Effector CD4-positive, alpha-beta T cell (primary cell): ENCODE results near the gene ZNF160.
"Not testable (repeated sequence)": the region's sequence is repeated elsewhere in the genome, so short reads cannot be mapped to it uniquely, and the experiment has no call there.

Experiments used
- DNase-seq: peaks from one replicate; pipeline ENCODE4 v3.0.0-alpha.2; 2020
- total RNA-seq: gene quantifications from one replicate; lab custom pipeline; 2026; lab: John Stamatoyannopoulos, UW

ZNF160 gene
- total RNA-seq = 52.7 reads per million, percentile 69 among the genes with 10 or more reads in this experiment

DNA sequence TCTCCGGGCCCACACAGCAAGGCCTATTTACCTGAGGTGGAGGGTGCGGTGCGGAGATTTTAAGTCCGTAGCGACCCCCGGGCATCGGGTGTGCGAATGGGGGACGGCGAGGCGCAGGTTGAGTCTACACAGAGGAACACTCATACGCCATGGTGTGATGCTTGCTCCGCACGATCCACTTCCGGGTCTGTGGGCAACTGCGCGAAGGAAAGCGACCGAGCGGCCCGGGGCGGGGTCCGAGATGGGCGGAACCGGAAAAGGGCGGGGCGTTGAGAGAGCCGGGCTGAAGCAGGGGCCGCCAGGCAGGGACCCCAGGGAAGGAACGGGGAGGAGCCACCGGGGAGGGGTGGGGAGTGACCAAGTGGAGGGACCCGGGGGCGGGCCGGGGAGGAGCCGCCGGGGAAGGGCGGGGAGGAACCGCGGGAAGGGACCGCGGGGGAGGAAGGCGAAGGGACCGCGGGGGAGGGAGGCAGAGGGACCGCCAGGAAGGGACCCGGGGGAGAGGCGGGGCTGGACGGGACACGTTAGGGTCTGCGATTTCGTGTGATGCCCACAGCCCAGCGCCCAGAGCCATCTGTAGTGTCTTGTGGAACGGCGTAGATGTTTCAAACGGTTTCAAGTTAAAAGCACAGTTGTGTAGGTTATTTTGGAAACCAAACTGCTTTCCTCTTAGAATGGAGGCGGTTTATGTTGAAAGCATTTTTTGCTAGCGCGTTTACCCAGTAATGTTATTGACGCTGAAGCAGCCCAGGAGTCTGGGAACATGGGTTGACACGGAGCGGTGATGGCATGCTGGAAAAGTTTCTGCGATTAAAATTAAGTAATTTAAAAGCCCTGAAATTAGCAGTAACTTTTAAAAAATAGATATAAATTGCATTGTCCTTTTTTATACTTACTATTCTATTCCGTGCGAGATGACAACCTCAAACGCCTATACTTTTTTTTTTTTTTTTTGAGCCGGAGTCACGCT lies at the start of gene ZNF160:
TSS of gene ZNF160 (minus strand) at position 189 of the 970 bp plus-strand sequence. CDS start 17,146 bp downstream, outside the sequence.
- DNase-seq = peak; percentile 96

GRCh38 chr19:53147645-53148044 lies 44.4 kb upstream of the ZNF160 start:
- DNase-seq = no peak

DNA sequence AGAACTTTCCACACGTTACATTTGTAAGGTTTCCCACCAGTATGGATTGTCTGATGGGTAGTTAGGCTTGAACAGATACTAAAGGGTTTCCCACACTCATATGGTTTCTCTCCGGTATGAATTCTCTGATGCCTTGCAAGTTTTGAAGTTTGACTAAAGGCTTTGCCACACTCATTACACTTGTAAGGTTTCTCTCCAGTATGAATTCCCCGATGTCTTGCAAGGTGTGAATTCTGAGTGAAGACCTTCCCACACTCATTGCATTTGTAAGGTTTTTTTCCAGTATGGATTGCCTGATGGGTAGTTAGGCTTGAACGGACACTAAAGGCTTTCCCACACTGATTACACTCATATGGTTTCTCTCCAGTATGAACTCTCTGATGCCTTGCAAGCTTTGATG lies 37.1 kb upstream of the ZNF160 start:
- no peak for DNase-seq

DNA sequence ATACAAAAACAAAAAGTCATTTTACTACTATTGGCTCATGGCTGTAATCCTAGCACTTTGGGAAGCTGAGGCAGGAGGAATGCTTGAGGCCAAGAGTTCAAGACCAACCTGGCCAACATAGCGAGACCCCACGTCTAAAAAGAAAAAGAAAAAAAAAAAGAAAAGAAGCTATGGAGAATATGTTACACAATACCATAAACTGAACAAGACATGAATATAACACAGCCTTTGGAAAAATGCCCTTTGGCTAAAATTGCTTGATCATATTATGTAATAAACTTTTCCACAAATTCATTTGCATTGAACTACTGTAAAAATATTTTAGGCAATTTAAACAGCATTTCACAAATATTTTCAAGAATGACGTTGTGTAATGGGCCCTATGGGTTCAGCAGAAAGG lies 33.2 kb upstream of the ZNF160 start:
- no peak for DNase-seq

- DNase-seq = peak; percentile 3
Measured at GRCh38 chr19:53132141-53132991, 29.1 kb upstream of the ZNF160 start, which contains the start of gene ZNF415. ZNF415 (minus strand) TSS chr19:53132910; CDS start chr19:53122676, 10,234 bp downstream.

DNA sequence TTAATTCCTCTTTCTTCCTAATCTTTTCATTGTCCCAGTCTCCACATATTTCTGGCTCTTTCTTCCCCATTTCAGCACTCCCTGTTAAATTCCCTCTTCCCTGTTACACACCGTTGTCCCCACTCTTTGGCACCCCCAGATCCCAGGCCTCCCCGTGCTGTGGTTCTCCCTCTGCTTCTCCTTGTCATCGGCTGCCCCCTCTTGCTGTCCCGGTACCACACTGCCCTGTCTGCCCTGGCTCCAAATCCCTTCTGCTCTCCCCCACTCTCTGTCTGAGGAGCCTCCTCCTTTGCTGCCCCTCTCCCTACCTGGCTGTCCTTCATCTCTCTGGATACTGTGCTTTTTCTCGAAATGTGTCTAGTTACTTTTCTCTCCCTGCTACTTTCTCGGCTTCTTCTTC lies 28.5 kb upstream of the ZNF160 start:
- DNase-seq = no peak

- no peak for DNase-seq
Measured at GRCh38 chr19:53131085-53131590, 27.9 kb upstream of the ZNF160 start.

DNA sequence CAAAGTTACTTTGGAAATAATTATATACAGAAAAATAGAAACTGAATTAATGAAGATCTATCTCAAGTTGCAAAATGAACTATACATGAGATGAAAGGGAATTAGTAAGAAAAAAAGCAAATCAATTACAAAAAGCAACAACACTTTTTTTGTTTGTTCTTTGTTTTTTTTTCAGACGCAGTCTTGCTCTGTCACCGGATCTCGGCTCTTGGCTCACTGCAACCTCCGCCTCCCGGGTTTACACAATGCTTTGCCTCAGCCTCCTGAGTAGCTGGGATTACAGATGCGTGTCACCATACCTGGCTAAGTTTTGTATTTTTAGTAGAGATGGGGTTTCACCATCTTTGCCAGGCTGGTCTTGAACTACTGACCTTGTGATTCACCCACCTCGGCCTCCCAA lies 27.3 kb upstream of the ZNF160 start:
- no peak for DNase-seq

- DNase-seq = not testable (repeated sequence)
Measured at GRCh38 chr19:53126733-53127526, 23.7 kb upstream of the ZNF160 start.

- DNase-seq = no peak
Measured at GRCh38 chr19:53123400-53123799, 20.2 kb upstream of the ZNF160 start.

- no peak for DNase-seq
Measured at GRCh38 chr19:53112286-53112685, 9.1 kb upstream of the ZNF160 start.

GRCh38 chr19:53109527-53109926 lies 6.3 kb upstream of the ZNF160 start:
- no peak for DNase-seq

DNA sequence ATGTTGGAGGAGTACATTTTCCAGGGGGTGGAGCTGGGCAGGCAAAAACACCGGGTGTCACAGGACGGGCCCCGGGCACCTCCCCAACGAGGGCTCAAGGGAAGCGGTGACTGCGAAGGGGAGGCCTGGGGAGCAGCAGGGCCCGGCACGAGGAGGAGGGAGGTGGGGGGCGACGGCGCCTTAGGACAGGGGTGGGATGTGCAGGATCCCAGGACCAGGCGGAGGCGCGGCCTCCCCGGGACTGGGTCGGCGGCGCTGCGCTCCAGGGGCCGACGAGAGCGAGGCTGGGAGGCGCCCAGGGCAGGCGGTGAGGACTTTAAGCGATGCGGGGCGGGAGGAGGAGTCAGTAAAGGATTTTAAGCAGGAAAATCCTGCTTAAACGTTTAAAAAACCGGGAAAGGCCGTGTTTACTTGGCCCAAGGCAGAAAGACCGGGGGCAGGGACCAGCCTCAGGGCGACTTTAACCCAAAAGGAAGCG lies 427 bp downstream of the ZNF160 start:
- no peak for DNase-seq

- no peak for DNase-seq
Measured at GRCh38 chr19:53102206-53102755, 941 bp downstream of the ZNF160 start.

- no peak for DNase-seq
Measured at GRCh38 chr19:53101518-53101917, 1.7 kb downstream of the ZNF160 start.

- DNase-seq = not testable (repeated sequence)
Measured at GRCh38 chr19:53098570-53098969, 4.7 kb downstream of the ZNF160 start.

DNA sequence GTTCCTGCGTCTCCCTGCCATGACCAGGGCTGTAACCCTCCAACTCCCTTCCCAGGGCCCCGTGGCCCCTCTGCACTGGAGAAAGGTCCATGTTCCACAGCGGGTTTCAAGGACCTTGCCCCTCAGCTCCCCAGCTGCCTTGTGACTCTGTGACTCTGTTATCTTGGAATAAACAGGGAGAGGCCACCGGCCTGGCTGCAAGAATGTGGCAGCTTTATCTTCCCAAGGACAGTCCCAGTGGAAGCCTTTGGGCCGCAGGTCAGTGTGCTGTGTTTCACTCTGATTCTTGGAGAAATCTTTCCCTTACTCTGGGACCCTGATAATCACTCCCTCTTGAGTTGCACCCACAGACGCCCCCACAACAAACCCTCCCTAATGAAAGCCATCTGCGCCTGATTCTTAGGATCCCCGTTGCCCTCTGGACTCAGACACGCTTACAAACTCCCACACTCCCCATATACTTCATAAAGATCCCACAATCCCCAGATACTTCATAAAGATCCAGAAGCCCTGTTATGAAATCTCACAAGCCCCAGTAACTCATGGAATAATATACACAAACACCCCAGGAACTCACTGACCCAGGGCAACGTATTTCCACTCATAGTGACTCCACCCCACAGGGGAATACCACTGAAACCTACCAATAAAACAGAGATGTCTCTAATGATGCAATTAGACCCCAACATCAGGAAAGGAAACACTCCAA lies 6.1 kb downstream of the ZNF160 start:
- DNase-seq = not testable (repeated sequence)

DNA sequence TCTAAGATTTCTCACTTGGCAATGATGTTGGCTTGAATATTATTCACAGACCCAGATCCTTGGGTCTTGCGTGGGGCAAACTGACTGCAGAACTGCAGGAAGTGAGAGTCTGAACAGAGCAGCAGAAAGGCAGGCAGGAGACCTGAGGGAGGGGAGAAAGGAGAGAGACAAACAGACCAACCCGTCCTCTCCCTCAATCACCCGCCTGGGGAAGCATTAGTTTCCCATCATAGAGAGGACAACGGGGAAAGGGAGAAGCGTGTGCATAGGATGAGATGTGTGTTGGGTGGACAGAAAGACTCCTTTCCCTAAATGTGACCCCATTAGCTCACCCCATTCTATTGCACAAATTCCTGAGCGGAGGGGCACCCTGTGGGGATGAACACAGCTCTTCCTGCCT lies 6.6 kb downstream of the ZNF160 start:
- not testable (repeated sequence) for DNase-seq

DNA sequence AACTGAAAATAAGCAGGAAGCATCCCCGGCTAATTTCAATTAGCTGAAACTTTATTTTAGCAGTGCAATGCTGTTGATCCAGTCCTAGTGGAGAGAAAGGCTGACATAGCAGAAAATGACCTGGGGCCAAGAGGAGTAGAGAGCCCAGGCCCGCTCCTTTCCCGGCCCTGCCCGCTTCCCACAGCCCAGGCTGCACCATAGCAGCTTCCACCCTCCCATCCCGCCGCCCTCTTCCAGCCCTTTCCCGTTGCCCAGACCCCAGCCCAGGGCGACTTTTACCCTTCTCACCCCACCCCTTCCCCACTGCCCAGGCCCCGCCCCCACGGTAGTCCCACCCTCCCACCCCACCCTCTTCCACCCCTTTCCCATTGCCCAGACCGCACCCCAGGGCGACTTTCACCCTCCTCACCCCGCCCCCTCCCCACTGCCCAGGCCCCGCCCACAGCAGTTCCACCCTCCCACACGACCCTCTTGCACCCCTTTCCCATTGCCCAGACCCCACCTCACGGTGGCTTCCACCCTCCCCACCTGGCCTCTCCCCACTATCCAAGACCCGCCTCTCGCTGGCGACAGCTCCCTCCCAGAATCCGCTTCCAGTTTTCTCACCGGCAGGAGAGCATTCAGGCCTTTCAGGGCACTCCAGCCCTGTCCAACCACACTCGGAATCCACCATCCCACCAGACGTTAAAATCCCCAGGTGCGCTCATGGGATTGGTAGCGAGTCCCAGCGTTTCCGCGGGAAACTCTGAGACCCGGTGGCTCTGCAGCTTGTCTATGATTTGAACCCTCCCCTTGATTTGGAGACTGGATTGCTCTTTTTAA lies 8.3 kb downstream of the ZNF160 start:
- DNase-seq = no peak

- DNase-seq = no peak
Measured at GRCh38 chr19:53092723-53093122, 10.5 kb downstream of the ZNF160 start.
